T-helper 1 cell (primary cell): Measurements from ENCODE around the gene DLX5.
"Not testable (repeated sequence)": the region's sequence is repeated elsewhere in the genome, so short reads cannot be mapped to it uniquely, and the experiment has no call there.

Source experiments
- DNase-seq, 5 donors: peaks; one replicate each; pipeline ENCODE4 v3.0.0-alpha.2; 2012 to 2020
- total RNA-seq, 4 donors: gene quantifications; one replicate each; lab custom pipeline; 2026; lab: John Stamatoyannopoulos, UW

The DLX5 gene
- total RNA-seq, result 0 reads per million in 4 donors

DNA sequence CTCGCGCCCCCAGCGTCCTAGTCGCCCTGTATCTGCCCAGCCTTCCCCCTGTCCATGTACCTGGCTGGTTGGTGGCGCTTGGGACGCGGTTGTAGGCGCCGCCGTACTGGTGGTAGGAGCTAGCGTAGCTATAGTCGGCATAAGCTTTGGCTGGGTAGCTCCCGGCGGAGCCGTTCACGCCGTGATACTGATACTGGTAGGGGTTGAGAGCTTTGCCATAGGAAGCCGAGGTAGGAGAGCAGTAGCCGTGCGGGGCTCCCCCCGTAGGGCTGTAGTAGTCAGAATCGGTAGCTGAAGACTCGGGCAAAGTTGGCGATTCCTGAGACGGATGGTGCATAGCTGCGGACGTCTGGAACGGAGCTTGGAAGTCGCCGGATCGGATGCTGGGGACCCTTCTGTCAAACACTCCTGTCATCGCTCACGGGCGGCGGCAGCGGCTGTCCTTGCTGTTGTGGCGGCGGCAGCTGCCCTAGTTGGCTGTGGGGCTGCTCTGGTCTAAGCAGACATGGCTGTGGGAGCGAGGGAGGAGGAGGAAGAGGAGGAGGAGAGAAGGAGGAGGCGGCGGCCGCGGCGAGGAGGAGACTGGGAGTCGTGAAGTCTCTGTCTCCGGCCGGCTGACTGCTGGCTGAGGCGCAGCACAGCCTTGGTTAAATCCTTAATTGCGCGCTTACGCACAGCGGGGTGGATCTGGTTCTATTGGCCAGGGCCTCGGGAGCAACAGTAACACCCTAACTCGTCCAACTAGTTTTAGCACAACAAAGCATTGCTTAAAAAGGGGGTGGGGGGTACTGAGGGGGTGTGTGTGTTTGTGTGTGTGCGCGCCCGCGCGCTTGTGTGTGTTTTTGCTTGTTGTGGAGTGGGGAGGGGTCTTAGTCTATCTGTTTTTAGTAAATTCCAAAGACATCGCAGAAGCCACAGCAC lies at the start of gene DLX5:
Gene DLX5, minus strand, starts transcription at position 623 of the 921 bp plus-strand sequence. Its CDS starts 208 bp downstream, at position 415.
- DNase-seq, result no peak

DNA sequence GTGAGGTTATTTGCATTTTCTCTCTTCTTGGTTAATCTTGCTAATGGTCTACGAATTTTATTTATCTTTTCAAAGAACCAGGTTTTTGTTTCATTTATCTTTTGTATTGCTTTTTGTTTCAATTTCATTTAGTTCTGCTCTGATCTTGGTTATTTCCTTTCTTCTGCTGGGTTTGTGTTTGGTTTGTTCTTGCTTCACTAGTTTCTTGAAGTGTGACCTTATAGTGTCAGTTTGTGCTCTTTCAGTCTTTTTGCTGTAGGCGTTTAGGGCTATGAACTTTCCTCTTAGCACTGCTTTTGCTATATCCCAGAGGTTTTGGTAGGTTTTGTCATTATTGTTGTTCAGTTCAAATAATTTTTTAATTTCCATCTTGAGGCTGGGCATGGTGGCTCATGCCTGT lies 47.4 kb upstream of the DLX5 start:
- not testable (repeated sequence) for DNase-seq

DNA sequence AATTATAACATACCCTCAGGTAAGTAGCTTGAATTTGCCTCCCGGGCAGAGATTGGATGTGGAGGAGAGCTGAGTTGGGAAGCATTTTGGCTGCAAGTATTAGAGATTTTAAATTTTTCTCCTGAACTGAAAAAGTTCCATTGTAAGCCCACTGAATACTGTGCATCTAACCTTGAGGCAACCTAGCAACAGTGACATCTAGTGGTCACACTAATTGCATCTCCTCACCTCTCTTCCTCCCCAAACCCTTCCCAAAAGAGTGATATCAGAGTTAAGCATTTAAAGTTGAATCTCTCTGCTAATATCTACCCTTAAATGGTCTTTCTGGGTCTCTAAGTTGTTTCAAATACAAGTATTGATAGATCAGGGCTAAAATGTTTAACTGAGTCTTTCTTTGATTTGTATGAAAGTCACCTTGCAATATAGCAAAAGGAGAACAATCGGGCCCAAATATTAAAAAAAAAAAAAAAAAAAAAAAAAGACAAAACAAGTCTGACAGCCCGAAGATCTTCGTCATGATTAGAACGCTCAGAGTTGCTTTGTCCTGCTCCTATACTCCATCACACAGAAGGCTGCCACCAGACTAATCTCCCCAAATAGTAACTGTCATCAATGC lies 40.4 kb upstream of the DLX5 start:
- DNase-seq, result peak in 1 of 5 donors; percentile 19

DNA sequence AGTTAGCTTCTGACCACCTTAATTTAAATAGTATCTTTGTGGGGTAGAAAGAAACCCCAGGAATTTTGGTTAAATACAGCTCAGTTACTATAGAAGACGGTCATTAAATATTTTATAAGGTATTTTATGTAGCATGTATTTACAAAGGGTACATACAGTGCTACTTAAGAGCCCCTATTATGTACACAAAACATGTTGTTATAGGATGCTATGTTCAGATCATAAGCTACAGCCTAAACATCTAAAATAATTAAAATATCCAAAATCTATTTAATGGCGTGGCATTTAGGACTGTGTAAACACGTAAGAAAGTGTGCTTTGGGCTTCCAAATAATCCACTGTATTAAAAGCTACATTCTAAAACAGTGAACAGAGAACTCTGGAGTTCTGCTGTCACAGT lies 39.4 kb upstream of the DLX5 start:
- no peak for DNase-seq

DNA sequence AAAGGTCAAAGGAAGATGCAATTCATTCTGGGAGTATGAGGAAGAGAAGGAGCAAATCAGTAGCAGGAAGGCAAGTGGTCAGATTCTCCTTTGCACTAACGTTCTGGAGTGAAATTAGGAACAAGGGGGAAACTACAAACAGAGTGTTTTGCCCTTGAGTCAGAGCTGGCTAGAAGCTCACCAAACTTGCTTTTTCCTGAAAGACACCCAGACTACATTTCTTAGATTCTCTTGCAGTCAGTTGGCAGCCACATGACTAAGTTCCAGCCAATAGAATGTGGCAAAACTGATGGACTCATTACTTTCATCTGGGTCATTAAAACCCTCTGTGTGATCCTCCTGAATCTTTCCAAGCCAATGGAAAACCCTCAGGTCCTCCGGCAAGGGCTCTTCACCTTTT lies 18.6 kb upstream of the DLX5 start:
- no peak for DNase-seq

DNA sequence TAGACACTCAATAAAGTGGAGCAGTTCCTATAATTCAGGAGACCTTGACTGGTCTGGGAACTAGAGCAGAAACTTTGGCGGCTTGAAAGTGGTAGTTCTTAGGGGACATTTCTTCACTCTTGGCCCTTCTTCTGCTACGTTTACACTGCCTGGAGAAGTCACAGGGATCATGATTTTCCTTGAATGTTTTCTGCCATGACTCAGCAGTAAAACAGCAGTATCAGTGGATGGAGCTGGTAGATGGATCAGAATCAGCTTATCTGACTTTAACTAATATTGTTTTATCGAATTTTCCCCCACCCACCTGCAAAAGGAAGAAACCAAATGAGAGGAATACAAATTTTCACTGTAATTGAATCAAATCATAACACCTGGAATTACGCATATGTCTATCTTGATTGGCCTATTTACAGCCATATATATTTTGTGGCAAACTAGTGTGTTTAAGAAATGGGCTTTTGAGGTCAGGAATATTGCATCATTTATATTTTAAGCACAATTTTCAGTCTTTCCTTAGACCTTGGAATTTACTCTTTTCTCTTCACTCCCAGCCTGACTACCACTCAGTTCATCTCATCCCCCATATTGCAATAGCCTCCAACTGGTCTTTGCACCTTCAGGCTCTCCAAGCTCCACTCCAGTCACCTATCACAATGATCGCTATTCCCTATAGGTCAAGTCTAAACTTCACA lies 14.9 kb upstream of the DLX5 start:
- no peak for DNase-seq

DNA sequence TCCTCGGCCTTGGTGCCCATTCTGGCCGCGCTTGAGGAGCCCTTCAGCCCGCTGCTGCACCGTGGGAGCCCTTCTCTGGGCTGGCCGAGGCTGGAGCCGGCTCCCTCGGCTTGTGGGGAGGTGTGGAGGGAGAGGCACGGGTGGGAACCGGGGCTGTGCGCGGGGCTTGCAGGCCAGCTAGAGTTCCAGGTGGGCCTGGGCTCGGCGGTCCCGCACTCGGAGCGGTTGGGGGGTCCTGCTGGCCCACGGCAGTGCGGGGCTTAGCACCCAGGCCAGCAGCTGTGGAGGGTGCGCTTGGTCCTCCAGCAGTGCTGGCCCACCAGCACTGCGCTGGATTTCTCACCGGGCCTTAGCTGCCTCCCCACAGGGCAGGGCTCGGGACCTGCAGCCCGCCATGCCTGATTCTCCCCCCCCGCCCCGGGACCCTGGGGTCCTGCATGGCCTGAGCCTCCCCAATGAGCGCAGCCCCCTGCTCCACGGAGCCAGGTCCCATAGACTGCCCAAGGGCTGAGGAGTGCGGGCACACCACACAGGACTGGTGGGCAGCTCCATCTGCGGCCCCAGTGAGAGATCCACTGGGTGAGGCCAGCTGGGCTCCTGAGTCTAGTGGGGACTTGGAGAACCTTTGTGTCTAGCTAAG lies 9.7 kb upstream of the DLX5 start:
- DNase-seq, result not testable (repeated sequence)

DNA sequence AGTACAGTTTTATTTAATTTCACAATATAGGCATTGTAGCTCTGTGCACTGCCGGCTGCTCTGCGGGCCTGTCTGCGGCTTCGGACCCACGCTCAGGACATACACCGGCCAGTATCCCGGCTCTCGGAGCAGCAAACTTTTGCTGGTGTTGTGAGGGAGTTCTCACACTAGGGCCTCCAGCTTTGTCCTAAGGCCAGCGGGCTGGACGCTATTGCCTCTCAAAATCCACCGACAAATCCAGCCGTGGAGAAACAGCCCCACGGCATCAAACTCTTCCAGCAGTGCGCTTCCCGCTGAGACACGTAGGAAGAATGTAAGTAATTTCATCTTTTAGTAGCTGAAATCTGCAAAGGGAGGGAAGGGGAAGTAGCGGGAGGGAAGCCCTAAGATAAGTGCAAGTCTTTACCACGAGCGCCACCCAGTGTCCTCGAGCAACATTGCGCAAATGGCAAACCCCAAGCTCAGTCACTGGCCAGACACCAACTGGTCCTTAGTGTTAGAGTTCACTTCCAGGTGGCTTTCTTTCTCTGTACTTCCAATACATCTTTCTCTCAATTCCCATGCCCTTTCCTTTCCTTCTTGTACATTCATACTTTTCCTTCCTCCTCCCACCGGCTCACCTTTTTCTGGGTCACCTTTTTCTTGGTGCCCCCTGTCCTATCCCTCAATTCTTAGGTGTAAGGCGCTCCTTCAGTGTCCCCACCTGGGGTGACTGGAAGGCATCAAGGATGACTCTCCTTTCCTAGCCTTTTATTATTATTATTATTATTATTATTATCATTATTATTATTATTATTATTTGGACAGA lies 3.0 kb upstream of the DLX5 start:
- peak in 4 of 5 donors; percentile 40 to 62 (median 52) for DNase-seq

DNA sequence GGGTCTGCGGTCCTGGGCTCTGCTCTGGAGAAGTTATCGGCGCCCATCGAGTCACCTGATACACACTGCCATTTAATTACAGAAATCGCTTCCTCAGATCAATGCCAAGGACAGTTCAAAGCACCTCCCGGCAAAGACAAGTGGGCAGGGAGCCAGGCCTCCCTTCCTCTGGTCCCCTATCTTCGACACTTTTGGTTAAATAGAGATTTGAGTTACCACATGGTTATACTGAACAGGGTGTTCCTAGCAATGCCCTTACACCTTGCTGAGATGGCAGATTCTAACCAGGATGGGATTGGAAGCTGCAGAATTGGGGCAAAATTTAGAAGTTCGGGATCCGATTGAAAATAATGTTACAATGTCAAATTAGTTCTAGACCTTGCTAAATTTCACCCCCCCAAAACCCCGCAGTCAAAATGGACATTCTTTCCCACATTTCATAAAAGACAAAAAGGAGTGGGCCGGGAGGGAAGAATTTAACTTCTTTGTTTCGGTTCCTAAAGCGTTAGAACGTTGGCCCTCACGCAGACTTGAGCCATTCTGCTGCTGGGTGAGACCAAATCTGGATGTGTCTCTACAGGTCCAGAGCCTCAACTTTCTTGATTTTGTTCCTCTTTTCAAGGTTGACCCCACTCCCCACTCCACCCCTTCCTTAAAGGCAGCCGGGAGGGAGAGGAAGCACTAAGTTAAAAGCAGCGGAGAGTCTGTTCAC lies 2.2 kb upstream of the DLX5 start:
- no peak for DNase-seq

DNA sequence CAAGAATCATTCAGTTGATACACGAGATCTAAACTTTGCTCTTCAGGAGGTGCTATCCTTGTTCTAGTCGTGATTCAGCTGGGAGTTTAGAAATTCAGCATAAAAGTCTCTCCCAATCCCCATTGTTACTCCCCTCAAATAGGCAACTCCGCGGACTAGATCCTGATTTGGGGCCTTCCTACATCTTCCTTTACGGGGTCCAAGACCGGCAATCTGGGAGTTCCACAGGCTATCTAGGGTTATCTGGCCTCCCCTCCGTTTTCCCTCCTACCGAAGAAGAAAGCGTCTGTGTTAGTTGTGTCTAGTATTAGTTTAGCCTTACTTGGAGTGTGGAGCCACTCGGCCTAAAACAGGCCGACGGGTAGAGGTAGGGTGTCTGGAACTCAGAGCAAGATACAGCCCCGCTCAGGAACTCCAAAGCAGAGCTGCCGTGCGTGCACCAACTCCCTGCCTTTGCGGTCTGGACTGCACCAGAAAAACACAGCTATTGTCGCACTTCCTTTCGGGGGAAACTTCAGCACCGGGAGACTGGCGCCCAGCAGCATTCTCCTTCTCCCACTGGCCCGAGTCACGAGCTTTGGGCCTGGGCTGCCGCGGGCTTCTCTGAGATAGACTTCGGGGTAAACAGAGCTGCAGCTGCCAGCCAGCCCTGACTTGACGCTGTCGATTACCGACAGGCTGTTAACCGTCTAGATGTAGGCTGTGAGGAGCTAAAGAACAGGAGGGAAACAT lies 1.5 kb upstream of the DLX5 start:
- DNase-seq, result no peak

DNA sequence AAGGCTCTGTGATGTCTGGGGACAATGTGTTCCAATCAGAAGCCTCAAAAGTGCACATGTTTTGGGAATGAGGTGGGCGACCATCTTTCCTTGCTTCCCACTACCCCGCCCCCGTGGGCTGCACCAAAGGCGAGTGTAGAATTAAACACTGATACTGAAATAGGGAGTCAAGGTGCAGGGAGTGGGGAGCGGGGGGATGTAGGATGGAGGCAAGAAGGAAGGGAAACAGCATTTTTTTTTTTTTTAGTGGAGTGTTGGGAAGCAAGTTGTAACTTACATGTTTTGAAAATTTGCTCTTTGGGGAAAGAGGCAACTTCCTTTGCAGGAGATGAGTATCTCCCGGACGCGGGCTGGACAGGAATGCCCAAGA lies 484 bp upstream of the DLX5 start:
- no peak for DNase-seq

DNA sequence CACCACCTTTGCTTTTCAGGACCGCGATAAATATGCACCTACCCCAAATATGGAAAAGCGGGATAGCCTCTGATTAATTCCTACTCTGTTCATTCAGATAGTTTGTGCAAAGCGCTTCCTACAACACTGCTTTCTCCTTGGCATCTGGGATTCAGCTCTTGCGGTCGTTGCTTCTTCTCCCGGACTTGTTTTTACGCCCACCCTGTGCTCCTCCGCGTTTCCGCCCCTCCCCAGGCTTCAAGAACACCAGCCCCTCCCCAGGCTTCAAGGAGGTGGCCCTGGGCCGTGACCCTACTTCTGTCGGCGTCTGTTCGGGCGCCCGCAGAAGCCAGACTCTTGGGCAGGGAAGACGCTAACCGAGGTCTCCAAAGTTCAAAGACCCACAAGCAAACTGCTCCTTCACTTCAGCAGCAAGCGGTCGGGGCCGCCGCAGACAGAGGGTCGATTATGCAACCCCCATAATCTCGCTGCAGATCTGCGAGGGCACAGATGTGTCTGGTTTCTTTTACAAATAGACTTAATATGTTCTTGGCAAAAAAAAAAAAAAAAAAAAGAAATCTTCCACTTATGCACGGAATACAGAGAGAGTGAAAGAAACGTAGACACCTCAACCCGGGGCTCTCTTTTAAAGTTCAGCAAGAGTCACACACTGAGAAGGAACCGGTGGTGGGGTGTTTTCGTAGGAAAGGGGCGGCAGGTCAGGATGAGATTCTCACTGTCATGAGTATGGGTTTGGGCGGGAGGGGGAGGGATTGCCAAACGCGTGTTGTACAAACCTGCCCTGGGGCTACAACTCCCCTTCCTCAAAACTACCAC lies 1.9 kb downstream of the DLX5 start:
- no peak for DNase-seq

DNA sequence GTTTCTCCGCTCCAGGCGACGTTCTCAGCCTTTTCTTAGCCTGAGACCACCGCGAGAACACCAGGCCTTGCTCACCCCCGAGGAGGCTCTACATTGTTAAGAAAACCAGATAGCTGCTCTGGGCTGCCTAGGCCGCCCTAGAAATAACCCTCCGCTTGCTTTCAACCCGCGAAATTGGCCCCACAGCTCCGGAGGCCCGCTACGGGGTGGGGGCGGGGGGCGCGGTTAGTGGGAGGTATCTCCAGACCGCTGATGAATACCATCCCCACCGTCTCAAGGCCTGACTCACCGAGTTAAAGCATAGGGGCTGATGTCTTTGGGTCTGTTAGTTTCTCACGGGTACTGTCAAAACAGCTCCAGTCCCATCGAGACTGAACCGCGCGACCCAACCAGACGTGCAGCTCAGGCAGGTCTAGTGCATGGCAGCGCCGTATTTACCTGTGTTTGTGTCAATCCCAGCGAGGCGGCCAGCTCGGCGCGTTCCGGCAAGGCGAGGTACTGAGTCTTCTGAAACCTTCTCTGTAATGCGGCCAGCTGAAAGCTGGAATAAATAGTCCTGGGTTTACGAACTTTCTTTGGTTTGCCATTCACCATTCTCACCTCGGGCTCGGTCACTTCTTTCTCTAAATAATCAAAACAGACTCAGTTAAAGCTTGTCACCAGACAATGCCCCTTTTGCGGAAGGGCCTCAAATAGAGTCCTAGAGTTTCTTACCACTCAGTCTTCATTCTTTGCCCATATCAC lies 2.7 kb downstream of the DLX5 start:
- DNase-seq, result no peak

DNA sequence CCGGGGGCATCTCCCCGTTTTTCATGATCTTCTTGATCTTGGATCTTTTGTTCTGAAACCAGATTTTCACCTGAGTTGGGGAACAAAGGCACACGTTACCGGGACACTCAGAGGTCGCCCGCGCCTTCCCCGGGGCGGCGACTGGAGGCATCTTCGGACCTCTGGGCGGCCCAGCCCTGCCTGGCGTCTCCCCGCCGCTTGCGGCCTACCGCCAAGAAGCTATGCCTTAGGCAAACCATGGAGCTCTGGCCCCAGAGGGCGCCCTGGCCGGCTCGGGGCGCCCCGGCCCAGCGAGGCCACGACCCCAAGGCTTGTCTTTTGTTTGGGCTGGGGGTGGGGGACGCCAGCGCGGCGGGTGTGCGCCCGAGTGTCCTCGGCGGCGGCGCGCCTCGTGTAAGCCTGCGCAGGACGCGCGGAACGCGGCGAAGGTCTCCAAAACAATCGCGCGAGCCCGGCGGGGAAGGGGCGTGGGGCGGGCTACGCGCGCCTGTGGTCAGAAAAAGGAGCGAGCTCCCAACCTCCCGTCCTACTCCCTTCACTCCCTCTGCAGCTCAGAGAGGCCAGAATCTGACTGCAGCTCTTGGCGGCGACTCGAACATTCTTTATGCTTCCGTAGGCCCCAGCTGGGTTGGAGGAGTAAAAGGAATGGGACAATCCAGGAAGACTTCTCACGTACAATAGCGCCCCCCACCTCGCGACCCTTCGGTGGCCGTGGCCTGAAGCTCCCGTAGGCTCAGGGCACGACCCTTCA lies 3.5 kb downstream of the DLX5 start:
- no peak for DNase-seq

DNA sequence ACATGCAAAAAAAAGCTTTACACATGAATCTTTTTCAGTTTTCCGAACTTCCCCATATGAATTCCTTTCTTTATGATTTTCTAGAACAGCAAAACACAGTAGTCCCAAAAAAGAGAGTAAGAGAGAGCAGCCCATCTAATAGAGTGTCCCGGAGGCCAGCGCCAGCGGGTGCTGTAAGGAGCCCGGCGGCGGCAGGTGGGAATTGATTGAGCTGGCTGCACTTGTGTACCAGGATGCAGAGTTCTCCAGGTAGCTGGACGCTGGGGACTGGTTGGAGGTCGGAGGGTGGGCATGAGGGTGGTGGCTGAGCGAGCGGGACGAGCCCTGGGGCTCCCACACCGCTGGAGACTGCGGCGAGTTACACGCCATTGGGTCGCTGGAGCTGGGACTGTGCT lies 4.0 kb downstream of the DLX5 start:
- DNase-seq, result no peak

DNA sequence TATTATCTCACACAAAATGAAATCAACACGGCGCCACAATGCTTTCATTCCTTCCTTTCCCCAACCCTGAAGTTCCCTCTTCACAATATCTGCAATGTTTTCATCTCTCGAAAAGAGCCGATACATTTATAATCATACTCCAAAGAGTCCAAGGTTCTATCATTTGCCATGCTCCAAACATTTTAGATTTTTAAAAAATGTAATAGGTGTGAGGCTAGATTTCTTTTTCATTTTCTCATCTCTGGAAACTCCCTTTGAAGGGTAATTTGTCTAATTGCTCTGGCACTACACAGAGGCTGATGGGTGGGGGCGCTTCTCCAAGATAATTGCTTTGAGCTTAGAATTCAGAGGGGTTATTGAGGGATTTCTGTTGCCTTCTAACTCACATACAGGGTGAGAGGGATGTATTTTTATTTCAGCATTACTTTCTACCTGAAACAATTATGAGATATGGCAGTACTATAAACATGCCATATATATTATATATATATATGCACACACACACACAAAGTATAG lies 4.9 kb downstream of the DLX5 start:
- DNase-seq, result no peak

DNA sequence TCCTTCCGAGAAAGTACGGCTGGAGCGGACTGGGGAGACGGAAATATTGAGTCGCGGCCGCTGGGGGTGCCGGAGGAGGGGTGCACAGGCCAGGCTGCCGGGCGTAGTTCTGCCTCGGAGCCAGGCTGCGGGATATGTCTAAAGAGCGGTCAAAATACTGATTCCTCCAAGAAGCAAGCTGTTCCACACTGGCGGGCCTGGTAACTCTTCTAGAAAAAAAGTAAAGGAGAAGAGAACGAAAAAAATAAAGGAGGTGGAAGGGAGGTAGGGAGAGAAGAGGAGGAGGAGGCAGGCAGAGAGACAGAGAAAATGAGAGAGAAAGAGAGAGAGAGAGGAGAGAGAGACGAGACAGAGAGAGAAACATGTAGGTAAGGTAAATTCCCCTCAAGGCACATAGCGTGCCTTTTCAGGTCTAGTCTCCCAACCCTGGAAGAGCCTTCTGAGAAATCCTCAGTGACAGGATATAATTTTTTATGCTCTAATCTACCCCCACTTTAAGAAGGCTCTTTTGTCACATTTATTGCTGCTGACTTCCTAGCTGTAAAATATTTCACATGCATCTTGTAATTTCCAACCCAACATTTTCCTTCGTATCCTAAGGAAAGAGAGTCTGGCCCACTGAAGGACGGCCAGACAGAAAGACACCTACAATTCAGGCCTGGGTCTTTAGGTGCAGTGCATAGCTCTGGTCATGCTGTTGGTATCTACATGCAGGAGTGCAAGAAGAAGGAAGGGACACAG lies 5.7 kb downstream of the DLX5 start:
- DNase-seq, result no peak
